Astrocyte (in vitro differentiated cells and primary cell): ENCODE measurements around the gene PTPN13.

Source experiments
- EZH2 ChIP-seq: IDR thresholded peaks from 2 replicates; pipeline ENCODE4 v1.6.1; 2012; ENCODE audit warnings: mild to moderate bottlenecking, low read length, inconsistent platforms; ENCODE audit not compliant: insufficient read depth
- TF ChIP-seq, protein P1 (sequence below): IDR thresholded peaks from 2 replicates; pipeline ENCODE4 v1.5.1; 2011; ENCODE audit warnings: low read depth, mild to moderate bottlenecking, inconsistent platforms, low read length, moderate library complexity; ENCODE audit not compliant: insufficient read depth

DNA sequence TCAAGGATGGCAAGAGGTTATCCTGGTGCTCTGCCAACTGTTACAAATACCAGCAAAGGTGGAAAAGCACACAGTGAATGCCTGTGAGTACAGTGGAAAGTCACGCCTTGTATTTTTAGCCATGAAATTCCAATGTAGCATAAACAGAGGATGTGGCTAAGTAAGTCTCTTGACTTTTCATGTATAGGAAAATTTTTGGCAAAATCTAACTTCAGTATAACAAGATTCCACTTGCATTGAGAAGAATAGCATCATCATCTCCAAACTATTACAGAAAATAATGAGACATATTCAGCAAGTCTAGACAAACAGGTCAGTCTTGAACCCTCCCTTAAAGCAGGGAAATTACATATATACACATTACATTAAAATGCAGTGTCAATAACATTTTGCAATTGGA is 247.2 kb downstream of the PTPN13 start:
- no peak for TF ChIP-seq EZH2
- TF ChIP-seq, protein P1, sequence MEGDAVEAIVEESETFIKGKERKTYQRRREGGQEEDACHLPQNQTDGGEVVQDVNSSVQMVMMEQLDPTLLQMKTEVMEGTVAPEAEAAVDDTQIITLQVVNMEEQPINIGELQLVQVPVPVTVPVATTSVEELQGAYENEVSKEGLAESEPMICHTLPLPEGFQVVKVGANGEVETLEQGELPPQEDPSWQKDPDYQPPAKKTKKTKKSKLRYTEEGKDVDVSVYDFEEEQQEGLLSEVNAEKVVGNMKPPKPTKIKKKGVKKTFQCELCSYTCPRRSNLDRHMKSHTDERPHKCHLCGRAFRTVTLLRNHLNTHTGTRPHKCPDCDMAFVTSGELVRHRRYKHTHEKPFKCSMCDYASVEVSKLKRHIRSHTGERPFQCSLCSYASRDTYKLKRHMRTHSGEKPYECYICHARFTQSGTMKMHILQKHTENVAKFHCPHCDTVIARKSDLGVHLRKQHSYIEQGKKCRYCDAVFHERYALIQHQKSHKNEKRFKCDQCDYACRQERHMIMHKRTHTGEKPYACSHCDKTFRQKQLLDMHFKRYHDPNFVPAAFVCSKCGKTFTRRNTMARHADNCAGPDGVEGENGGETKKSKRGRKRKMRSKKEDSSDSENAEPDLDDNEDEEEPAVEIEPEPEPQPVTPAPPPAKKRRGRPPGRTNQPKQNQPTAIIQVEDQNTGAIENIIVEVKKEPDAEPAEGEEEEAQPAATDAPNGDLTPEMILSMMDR, result no peak
